OCI-LY3 (cell line): ENCODE measurements around the gene CPLX1.

ENCODE experiments used
- H2AFZ ChIP-seq: fragments of 200-600, 300-600 bp; shearing (Covaris generic); 2 replicates; pipeline ENCODE4 v1.6.0; 2014; ENCODE audit warnings: antibody characterized with exemption, low read depth, low read length
- H3K27ac ChIP-seq: fragments of 200-600, 300-600 bp; sonication (generic); 2 replicates; pipeline ENCODE4 v1.5.1; 2014; ENCODE audit warnings: mild to moderate bottlenecking, low read length, moderate library complexity, mixed read lengths
- H3K27me3 ChIP-seq: fragments of 200-600, 300-600 bp; sonication (generic); 2 replicates; pipeline ENCODE4 v1.6.1; 2014; ENCODE audit warnings: low read depth, low read length, mixed read lengths
- H3K36me3 ChIP-seq: fragments of 200-600, 300-600 bp; sonication (generic); replicated peaks from 2 replicates; pipeline ENCODE3; 2014; ENCODE audit warnings: low read depth, low read length, mixed read lengths
- H3K4me1 ChIP-seq: fragments of 300-600, 200-600 bp; sonication (generic); 2 replicates; pipeline ENCODE4 v1.6.1; 2014; ENCODE audit warnings: low read length, mixed read lengths
- H3K4me2 ChIP-seq: fragments of 200-600, 300-600 bp; sonication (generic); 2 replicates; pipeline ENCODE4 v1.6.1; 2014; ENCODE audit warnings: low read length, mixed read lengths
- H3K4me3 ChIP-seq: fragments of 300-600, 200-600 bp; sonication (generic); 2 replicates; pipeline ENCODE4 v1.5.1; 2014; ENCODE audit warnings: antibody characterized with exemption, mild to moderate bottlenecking, low read length, moderate library complexity
- H3K79me2 ChIP-seq: fragments of 300-600, 200-600 bp; shearing (Covaris generic); 2 replicates; pipeline ENCODE4 v1.6.1; 2014; ENCODE audit warnings: mild to moderate bottlenecking, low read length, mixed read lengths
- H3K9ac ChIP-seq: fragments of 300-600, 200-600 bp; shearing (Covaris generic); 2 replicates; pipeline ENCODE4 v1.6.0; 2014; ENCODE audit warnings: mild to moderate bottlenecking, low read length, moderate library complexity
- H3K9me3 ChIP-seq: fragments of 200-600, 300-600 bp; shearing (Covaris generic); 2 replicates; pipeline ENCODE4 v1.6.1; 2014; ENCODE audit warnings: low read length, mixed read lengths; ENCODE audit not compliant: insufficient read depth
- H4K20me1 ChIP-seq: fragments of 200-600, 300-600 bp; sonication (generic); 2 replicates; pipeline ENCODE4 v1.6.1; 2016; ENCODE audit warnings: low read length, mixed read lengths; ENCODE audit not compliant: insufficient read depth
- CTCF ChIP-seq: fragments of 200-600, 300-600 bp; sonication (generic); IDR thresholded peaks from 2 replicates; pipeline ENCODE4 v1.5.1; 2014; ENCODE audit warnings: antibody characterized with exemption, low read length, low read depth
- EZH2phosphoT487 ChIP-seq: fragments of 200-600 bp; shearing (Covaris generic); IDR thresholded peaks from 2 replicates; pipeline ENCODE4 v1.6.1; 2018; ENCODE audit warnings: antibody characterized with exemption, mixed run types, low read depth

The CPLX1 gene

GRCh38 chr4:871484-871883 is 45.6 kb upstream of the CPLX1 start:
- no peaks in the 10 kb centered on the region; the same call in 1 of the 2 replicates for H4K20me1 ChIP-seq
- H3K9ac ChIP-seq = no peak overlapping the region
- H3K4me1 ChIP-seq = no peaks in the 10 kb centered on the region
- H3K9me3 ChIP-seq = no peaks in the 10 kb centered on the region
- H3K27me3 ChIP-seq = no peaks in the 10 kb centered on the region
- no peaks in the 10 kb centered on the region for H3K79me2 ChIP-seq
- no peak overlapping the region for H2AFZ ChIP-seq
- no peak overlapping the region for H3K4me2 ChIP-seq
- TF ChIP-seq EZH2phosphoT487 = no peak
- no peak for TF ChIP-seq CTCF
- H3K36me3 ChIP-seq = peaks cover 25% of the 10 kb centered on the region
- no peak overlapping the region for H3K27ac ChIP-seq
- H3K4me3 ChIP-seq = no peak overlapping the region

- Histone ChIP-seq H3K4me2 (no peak overlapping the region), H4K20me1 (no peaks in the 10 kb centered on the region; the same call in 1 of the 2 replicates), H3K4me3 (no peak overlapping the region), H3K27ac (no peak overlapping the region), H3K4me1 (no peaks in the 10 kb centered on the region), H2AFZ (no peak overlapping the region), H3K36me3 (peaks cover 23% of the 10 kb centered on the region), H3K9me3 (no peaks in the 10 kb centered on the region), H3K27me3 (no peaks in the 10 kb centered on the region), H3K79me2 (no peaks in the 10 kb centered on the region), H3K9ac (no peak overlapping the region)
- TF ChIP-seq CTCF (no peak), EZH2phosphoT487 (no peak)
Observed at GRCh38 chr4:870951-871350, 45.0 kb upstream of the CPLX1 start.

- Histone ChIP-seq H3K9ac (no peak overlapping the region), H4K20me1 (no peaks in the 10 kb centered on the region; the same call in 1 of the 2 replicates), H3K27ac (no peak overlapping the region), H3K4me2 (no peak overlapping the region), H3K79me2 (no peaks in the 10 kb centered on the region), H3K4me3 (no peak overlapping the region), H3K27me3 (no peaks in the 10 kb centered on the region), H3K36me3 (peaks cover 23% of the 10 kb centered on the region), H3K4me1 (no peaks in the 10 kb centered on the region), H3K9me3 (no peaks in the 10 kb centered on the region), H2AFZ (no peak overlapping the region)
- no peak for TF ChIP-seq EZH2phosphoT487
Observed at GRCh38 chr4:869776-870175, 43.8 kb upstream of the CPLX1 start.

- Histone ChIP-seq H3K9ac (no peak overlapping the region), H2AFZ (no peak overlapping the region), H3K4me1 (no peaks in the 10 kb centered on the region), H3K27ac (no peak overlapping the region), H4K20me1 (no peaks in the 10 kb centered on the region; the same call in 1 of the 2 replicates), H3K9me3 (no peaks in the 10 kb centered on the region), H3K4me2 (no peak overlapping the region), H3K27me3 (no peaks in the 10 kb centered on the region), H3K36me3 (peaks cover 16% of the 10 kb centered on the region), H3K4me3 (no peak overlapping the region), H3K79me2 (no peaks in the 10 kb centered on the region)
- no peak for TF ChIP-seq EZH2phosphoT487
- no peak for TF ChIP-seq CTCF
Observed at GRCh38 chr4:868421-868820, 42.5 kb upstream of the CPLX1 start.
